Lower lobe of right lung (tissue), 2 donors: ENCODE results near the gene PPIL1. TPM values are rescaled to one million over a fixed set of nuclear protein-coding genes. Genes with fewer than 3 reads are reported as not detected.

Experiments
- ATAC-seq, 2 donors: fragments of 200-7000 bp; cut with Tn5 transposase; one replicate each; pipeline ENCODE4 v1.9.1; 2020 to 2022; ENCODE audit warnings: mild to moderate bottlenecking in 2 of 2, moderate library complexity in 2 of 2
- DNase-seq: peaks from one replicate; pipeline ENCODE4 v3.0.0-alpha.2; 2020
- H3K27ac ChIP-seq: fragments of 200-600 bp; one replicate; pipeline ENCODE4 v1.8.0; 2022
- H3K27me3 ChIP-seq: fragments of 200-600 bp; one replicate; pipeline ENCODE4 v1.8.0; 2022; ENCODE audit warnings: low read depth
- H3K36me3 ChIP-seq: fragments of 200-600 bp; one replicate; pipeline ENCODE4 v1.8.0; 2022; ENCODE audit warnings: mild to moderate bottlenecking
- H3K4me1 ChIP-seq: fragments of 200-600 bp; one replicate; pipeline ENCODE4 v1.8.0; 2022
- H3K4me3 ChIP-seq: fragments of 200-600 bp; one replicate; pipeline ENCODE4 v1.8.0; 2022; ENCODE audit warnings: mild to moderate bottlenecking
- H3K9me3 ChIP-seq: fragments of 200-600 bp; one replicate; pipeline ENCODE4 v1.8.0; 2022
- CTCF ChIP-seq: fragments of 200-600 bp; IDR thresholded peaks from one replicate; pipeline ENCODE4 v1.8.0; 2022; ENCODE audit warnings: antibody characterized with exemption, mild to moderate bottlenecking
- intact Hi-C: fragments of 100-400 bp; cut with DNase I; formaldehyde crosslinking; loops from one replicate; pipeline ENCODE4 v1.11.0; 2022
- total RNA-seq: library from RNA; stranded (reverse); fragmentation: NEBNext Ultra II Directional; extraction: Animal tissue kit (Norgen Biotek cat#: 25700); gene quantifications from one replicate; pipeline ENCODE4 v1.2.1, GENCODE V29; 2021
- donor health status: DM: no; HTN: yes; CAD: no; lungs with severe emphysema.

Gene PPIL1
- total RNA-seq, 1 donor from 2014 or later = 14.4 TPM

DNA sequence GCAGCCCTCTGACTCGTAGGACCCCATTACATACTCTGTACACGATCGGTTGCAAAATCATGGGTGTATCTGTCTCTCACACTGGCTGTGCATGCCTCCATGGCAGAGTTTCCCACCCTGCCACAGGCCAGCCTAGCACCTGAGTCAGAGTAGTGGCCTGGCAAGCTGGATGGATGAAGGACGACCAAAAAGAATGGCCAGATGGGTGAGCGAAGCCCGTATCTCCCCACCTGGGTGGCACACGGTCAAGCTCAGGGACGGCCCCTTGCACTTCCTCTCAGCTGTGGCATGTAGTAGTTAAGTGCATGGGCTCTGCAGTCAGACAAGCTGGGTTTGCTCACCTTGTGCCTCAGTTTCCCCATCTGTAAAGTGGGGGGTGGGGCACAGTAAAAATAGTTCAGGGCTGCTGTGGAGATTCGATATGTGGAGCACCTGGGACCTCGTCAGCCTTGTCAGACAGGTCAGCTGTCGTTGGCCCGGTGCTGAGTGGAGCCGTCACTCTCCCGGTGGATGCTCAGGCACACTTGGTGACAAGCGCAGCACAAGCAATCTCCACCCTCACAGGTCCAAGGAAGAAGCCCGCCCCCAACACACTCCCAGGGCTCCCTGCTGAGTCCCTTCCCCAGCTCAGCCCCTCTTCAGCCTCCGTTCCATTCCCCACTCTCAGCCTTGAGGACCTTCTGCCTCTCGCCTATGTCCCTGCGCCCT is 47.9 kb downstream of the PPIL1 start:
- no peaks in the 10 kb centered on the region for H3K27me3 ChIP-seq
- H3K9me3 ChIP-seq = no peaks in the 10 kb centered on the region
- ATAC-seq = no peak
- intact Hi-C loops = no loop called here
- no peak for TF ChIP-seq CTCF
- DNase-seq = no peak
- H3K4me1 ChIP-seq = peaks cover 36% of the 10 kb centered on the region
- H3K27ac ChIP-seq = peak overlapping the region; percentile 5
- H3K36me3 ChIP-seq = no peaks in the 10 kb centered on the region
- no peak overlapping the region for H3K4me3 ChIP-seq

GRCh38 chr6:36825994-36826393 is 48.6 kb downstream of the PPIL1 start:
- Histone ChIP-seq H3K27ac (no peak overlapping the region), H3K4me3 (no peak overlapping the region), H3K9me3 (no peaks in the 10 kb centered on the region), H3K36me3 (no peaks in the 10 kb centered on the region), H3K4me1 (peaks cover 36% of the 10 kb centered on the region), H3K27me3 (no peaks in the 10 kb centered on the region)
- intact Hi-C loops = no loop called here
- no peak for DNase-seq
- TF ChIP-seq CTCF = no peak
- ATAC-seq = no peak

- Histone ChIP-seq H3K4me1 (peaks cover 33% of the 10 kb centered on the region), H3K9me3 (no peaks in the 10 kb centered on the region), H3K27ac (no peak overlapping the region), H3K27me3 (no peaks in the 10 kb centered on the region), H3K4me3 (no peak overlapping the region), H3K36me3 (no peaks in the 10 kb centered on the region)
- DNase-seq = no peak
- intact Hi-C loops = no loop called here
- no peak for ATAC-seq
- no peak for TF ChIP-seq CTCF
Measured at GRCh38 chr6:36825452-36825851, 49.2 kb downstream of the PPIL1 start.

DNA sequence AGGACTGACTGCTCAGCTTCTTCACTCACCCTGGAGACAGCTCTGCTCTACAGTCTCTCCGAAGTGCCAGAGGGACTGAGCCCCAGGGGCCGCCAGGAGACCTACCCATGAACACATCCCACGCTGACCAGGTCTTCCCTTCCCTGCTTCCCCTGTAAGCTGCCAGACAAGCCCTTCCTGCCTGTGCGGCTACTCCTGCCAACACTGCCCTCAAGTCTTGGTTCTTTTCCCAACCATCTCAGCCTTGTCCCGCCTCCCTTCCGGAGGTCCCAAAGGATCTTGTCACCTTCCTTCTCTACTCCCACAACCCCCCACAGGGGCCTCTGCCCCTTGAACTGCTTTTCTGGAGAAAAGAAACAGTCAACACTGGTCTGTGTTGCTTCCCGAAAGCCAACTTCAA is 50.4 kb downstream of the PPIL1 start:
- no peak overlapping the region for H3K4me3 ChIP-seq
- peaks cover 23% of the 10 kb centered on the region for H3K4me1 ChIP-seq
- TF ChIP-seq CTCF = no peak
- H3K27me3 ChIP-seq = no peaks in the 10 kb centered on the region
- H3K36me3 ChIP-seq = no peaks in the 10 kb centered on the region
- peak overlapping the region; percentile 3 for H3K27ac ChIP-seq
- intact Hi-C loops = no loop called here
- ATAC-seq (peak in 1 of 2 donors; percentile 19), DNase-seq (no peak)
- H3K9me3 ChIP-seq = no peaks in the 10 kb centered on the region

DNA sequence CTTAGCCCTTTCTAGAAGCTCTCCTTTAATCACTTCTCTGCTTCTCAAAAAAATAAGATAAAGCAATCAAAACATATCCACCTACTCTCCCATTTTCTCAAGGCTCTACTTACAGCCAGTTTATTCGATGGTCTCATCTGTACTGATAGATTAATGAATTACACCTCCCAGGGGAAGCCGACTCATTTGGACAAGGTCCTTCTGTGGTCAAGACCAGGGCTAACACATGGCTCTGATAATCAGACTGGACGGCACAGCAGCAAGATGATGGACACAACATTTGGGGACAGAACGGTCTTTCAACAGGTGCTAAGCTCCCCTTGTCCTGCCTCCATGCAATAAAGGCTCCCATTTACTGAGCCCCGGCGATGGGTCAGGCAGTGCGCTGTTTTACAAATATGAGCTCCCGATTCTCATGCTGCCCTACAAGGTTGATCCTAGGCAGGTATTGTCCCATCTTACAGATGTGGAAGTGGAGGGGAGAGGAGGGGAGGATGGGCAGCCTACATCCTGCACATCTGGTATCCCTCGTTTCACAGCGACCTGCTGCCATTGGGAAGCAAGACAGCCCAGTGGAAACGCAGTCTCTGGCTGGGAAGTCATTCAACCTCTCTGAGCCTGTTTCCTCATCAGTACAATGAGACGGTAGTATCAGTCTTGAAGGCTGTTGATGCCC is 51.0 kb downstream of the PPIL1 start:
- Histone ChIP-seq H3K27me3 (no peaks in the 10 kb centered on the region), H3K27ac (no peak overlapping the region), H3K36me3 (no peaks in the 10 kb centered on the region), H3K4me3 (no peak overlapping the region), H3K9me3 (no peaks in the 10 kb centered on the region), H3K4me1 (peaks cover 22% of the 10 kb centered on the region)
- intact Hi-C loops = no loop called here
- ATAC-seq (no peak), DNase-seq (no peak)
- no peak for TF ChIP-seq CTCF
